ENCODE results near the gene DMRTC1. TPM values are rescaled to one million over a fixed set of nuclear protein-coding genes. Genes with fewer than 3 reads are reported as not detected.
"Not testable (repeated sequence)": the region's sequence is repeated elsewhere in the genome, so short reads cannot be mapped to it uniquely, and the experiment has no call there.

DMRTC1 gene, protein sequence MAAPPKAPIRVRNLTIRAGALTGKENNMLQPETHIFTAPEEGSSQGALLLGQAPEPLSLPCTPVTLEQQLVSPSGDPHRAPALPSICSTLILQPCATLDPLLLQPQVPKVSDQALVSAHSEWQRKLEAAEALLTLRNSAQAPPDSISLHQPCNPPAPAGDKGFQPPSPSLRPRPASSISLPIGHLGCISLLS
- not detected for total RNA-seq

GRCh38 chrX:72943819-72944169, at the start of gene DMRTC1:
DMRTC1 (minus strand) TSS chrX:72943837; CDS start chrX:72875694, 68,143 bp downstream.
- not testable (repeated sequence) for DNase-seq (ENCODE audit: low spot score)

- not testable (repeated sequence) for DNase-seq (ENCODE audit: low spot score)
Measured at GRCh38 chrX:72980894-72981469, 37.3 kb upstream of the DMRTC1 start.

DNA sequence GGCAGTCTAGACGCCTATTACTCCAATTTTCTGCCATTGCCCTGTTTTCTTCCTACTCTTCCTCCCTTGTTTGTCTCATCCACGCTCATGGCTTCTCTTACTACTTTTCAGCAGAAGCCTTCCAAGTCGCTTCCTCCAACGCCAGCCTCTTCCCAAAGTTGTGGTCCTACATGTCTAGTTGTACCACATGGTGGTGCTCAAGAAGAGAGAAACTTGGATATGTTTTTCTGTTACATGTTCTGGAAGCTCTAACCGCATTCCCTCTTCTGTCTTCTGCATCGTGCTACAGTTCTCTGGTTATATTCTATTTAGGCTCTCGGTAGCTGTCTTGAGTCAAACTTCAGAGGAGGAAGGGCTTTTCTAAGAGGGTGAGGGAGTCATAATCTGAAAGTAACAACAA, 31.2 kb upstream of the DMRTC1 start:
- not testable (repeated sequence) for DNase-seq (ENCODE audit: low spot score)

DNA sequence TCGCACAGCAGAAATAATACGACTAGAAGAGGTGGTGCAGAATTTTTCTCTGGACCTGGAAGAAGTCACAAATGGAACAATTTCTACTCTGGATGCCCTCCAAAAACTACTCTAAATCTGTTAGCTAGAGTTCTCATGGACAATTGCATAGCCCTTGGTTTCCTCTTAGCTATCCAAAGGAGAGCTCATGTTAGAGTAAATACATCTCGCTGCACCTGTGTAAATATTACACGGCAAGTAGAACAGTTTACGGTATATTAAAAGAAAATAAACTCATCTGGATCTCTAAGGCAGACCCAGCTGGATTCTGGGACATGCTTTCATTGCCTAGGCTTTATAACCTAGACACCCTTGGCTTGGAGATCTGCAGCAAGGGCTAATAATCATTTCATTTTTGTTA, 28.2 kb upstream of the DMRTC1 start:
- not testable (repeated sequence) for DNase-seq (ENCODE audit: low spot score)

GRCh38 chrX:72959971-72960370, 16.3 kb upstream of the DMRTC1 start:
- not testable (repeated sequence) for DNase-seq (ENCODE audit: low spot score)

- not testable (repeated sequence) for DNase-seq (ENCODE audit: low spot score)
Measured at GRCh38 chrX:72943035-72943818, 410 bp downstream of the DMRTC1 start.

GRCh38 chrX:72942272-72942671, 1.4 kb downstream of the DMRTC1 start:
- DNase-seq (ENCODE audit: low spot score): not testable (repeated sequence)

DNA sequence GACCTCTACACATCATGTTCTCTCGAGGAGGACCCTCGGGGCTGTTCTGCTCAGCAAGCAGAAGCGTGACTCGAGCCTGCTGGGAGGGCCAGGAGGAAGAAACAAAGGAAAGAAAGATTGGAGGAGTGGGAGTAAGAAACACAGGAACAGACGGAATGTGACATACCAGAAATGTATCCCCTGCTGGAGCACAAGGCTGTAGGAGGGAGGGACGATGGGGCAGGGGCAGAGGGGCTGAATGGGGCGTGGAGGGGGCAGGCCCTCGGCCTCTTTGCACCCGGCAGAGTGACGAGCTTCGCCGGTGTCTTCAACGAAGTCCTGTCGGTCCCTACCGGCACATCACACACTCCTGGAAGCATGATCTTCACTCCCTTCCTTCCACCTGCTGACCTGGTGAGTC, 5.7 kb downstream of the DMRTC1 start, which contains the start of gene FAM236A:
TSS of gene FAM236A (plus strand) at position 301 of the 400 bp plus-strand sequence. CDS start at position 358, 57 bp downstream.
- DNase-seq (ENCODE audit: low spot score): not testable (repeated sequence)

- DNase-seq (ENCODE audit: low spot score): not testable (repeated sequence)
Measured at GRCh38 chrX:72936882-72937455, 6.7 kb downstream of the DMRTC1 start.

- DNase-seq (ENCODE audit: low spot score): not testable (repeated sequence)
Measured at GRCh38 chrX:72936455-72936854, 7.2 kb downstream of the DMRTC1 start.

GRCh38 chrX:72932283-72932682, 11.4 kb downstream of the DMRTC1 start:
- DNase-seq (ENCODE audit: low spot score): not testable (repeated sequence)

- peak; percentile 1 for DNase-seq (ENCODE audit: low spot score)
Measured at GRCh38 chrX:72916096-72916495, 27.5 kb downstream of the DMRTC1 start.

DNA sequence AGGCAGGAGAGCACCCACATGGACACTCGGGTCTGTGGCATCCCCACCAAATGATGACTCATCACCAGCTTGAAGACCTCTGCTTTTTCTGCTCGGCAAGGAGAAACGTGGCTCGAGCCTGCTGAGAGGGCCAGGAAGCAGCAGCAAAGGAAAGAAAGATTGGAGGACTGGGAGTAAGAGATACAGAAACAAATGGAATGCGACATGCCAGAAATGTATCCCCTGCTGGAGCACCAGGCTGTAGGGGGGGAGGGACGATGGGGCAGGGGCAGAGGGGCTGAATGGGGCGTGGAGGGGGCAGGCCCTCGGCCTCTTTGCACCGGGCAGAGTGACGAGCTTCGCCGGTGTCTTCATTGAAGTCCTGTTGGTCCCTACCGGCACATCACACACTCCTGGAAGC, 31.3 kb downstream of the DMRTC1 start, which contains the start of gene FAM236C:
TSS of gene FAM236C (plus strand) at position 301 of the 400 bp plus-strand sequence. CDS start 100 bp downstream, outside the sequence.
- DNase-seq (ENCODE audit: low spot score): not testable (repeated sequence)

DNA sequence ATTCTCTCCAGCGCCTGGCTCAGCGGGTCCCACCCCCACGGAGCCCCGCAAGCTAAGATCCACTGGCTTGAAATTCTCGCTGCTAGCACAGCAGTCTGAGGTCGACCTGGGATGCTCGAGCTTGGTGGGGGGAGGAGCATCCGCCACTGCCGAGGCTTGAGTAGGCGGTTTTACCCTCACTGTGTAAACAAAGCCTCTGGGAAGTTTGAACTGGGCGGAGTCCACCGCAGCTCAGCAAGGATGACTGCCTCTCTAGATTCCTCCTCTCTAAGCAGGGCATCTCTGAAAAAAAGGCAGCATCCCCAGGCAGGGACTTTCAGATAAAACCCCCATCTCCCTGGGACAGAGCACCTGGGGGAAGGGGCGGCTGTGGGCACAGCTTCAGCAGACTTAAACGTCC, 53.9 kb downstream of the DMRTC1 start:
- DNase-seq (ENCODE audit: low spot score): not testable (repeated sequence)

GRCh38 chrX:72882898-72883297, 60.7 kb downstream of the DMRTC1 start:
- DNase-seq (ENCODE audit: low spot score): not testable (repeated sequence)

DNA sequence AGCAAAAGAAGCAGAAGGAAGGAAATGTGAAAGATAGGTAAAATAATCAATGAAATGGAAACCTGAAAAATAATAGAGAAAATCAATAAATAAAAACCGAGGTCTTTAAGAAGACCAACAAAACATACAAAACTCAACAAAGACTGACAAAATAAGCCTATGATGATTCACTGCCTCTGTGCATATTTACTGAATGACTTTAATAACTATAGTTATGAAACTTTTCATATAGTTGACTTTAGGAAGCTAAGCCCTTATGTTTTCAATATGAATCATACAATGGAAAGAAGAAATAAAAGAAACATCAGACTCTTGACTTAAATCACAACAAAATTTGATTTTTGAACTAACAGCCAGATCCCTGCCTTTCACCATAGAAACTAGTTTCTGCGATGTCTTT, 106.1 kb downstream of the DMRTC1 start:
- DNase-seq (ENCODE audit: low spot score): not testable (repeated sequence)

DNA sequence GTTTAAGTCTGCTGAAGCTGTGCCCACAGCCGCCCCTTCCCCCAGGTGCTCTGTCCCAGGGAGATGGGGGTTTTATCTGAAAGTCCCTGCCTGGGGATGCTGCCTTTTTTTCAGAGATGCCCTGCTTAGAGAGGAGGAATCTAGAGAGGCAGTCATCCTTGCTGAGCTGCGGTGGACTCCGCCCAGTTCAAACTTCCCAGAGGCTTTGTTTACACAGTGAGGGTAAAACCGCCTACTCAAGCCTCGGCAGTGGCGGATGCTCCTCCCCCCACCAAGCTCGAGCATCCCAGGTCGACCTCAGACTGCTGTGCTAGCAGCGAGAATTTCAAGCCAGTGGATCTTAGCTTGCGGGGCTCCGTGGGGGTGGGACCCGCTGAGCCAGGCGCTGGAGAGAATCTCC, 112.9 kb downstream of the DMRTC1 start:
- not testable (repeated sequence) for DNase-seq (ENCODE audit: low spot score)

Other genes starting within 250 kb of the DMRTC1 start
- 9.4 TPM for gene PHKA1, start 229.5 kb downstream of the DMRTC1 start, total RNA-seq
- 1.1 TPM for gene DMRTC1B, start 166.9 kb downstream of the DMRTC1 start, total RNA-seq
- gene FAM236B, start 161.2 kb downstream of the DMRTC1 start, total RNA-seq: not detected
- gene FAM236D, start 135.6 kb downstream of the DMRTC1 start, total RNA-seq: not detected
- not detected for gene FAM236C, start 31.2 kb downstream of the DMRTC1 start, total RNA-seq
- not detected for gene FAM236A, start 5.6 kb downstream of the DMRTC1 start, total RNA-seq
- gene PABPC1L2B, start 59.1 kb upstream of the DMRTC1 start, total RNA-seq: not detected
- gene PABPC1L2A, start 135.7 kb upstream of the DMRTC1 start, total RNA-seq: not detected

Measured in ureter (tissue), 1 donor.